Mucosa of descending colon (tissue), 3 donors: Measurements from ENCODE around the gene TRPT1. TPM values are rescaled to one million over a fixed set of nuclear protein-coding genes. Genes with fewer than 3 reads are reported as not detected.

ENCODE experiments used
- ATAC-seq: fragments of 200-7000 bp; cut with Tn5 transposase; one replicate; pipeline ENCODE4 v1.9.1; 2020; ENCODE audit warnings: mild to moderate bottlenecking, moderate library complexity
- DNase-seq, 3 donors: peaks; one replicate each; pipeline ENCODE4 v3.0.0-alpha.2; 2020
- H3K36me3 ChIP-seq: fragments of 200-600 bp; one replicate; pipeline ENCODE4 v1.8.0; 2021; ENCODE audit warnings: low read depth, mild to moderate bottlenecking
- H3K4me1 ChIP-seq: fragments of 200-600 bp; one replicate; pipeline ENCODE4 v1.8.0; 2021; ENCODE audit warnings: low read depth, mild to moderate bottlenecking
- H3K4me3 ChIP-seq: fragments of 200-600 bp; one replicate; pipeline ENCODE4 v1.8.0; 2021; ENCODE audit warnings: mild to moderate bottlenecking
- H3K9me3 ChIP-seq: fragments of 200-600 bp; one replicate; pipeline ENCODE4 v1.8.0; 2021; ENCODE audit warnings: mild to moderate bottlenecking
- CTCF ChIP-seq: fragments of 200-600 bp; IDR thresholded peaks from one replicate; pipeline ENCODE4 v1.8.0; 2022; ENCODE audit warnings: antibody characterized with exemption, mild to moderate bottlenecking
- intact Hi-C, 2 donors: fragments of 100-400 bp; cut with DNase I in 1 of 2; cut with micrococcal nuclease in 1 of 2; formaldehyde crosslinking; loops; one replicate each; pipeline versions ENCODE4 v1.11.0 to v1.11.1; 2022; cut with DNase I, micrococcal nuclease
- total RNA-seq, 3 donors: library from RNA; stranded (reverse); fragmentation: NEBNext Ultra II Directional in 2 of 3; extraction: Animal tissue kit (Norgen Biotek cat#: 25700) in 2 of 3; gene quantifications; one replicate each; pipeline versions ENCODE4 v1.2.1 to v1.2.4, GENCODE V29; 2021 to 2023
- donor health status: DM: no; HTN: no; CAD: no; lungs with moderate emphysema.
- donor health status: DM: no; HTN: no; CAD: no.
- donor health status: DM: no; HTN: yes; CAD: no.

TRPT1 gene
- total RNA-seq, 3 donors from 2014 or later, result 50.6 to 55.1 (median 53.1) TPM

GRCh38 chr11:64261556-64262080 is 35.6 kb upstream of the TRPT1 start:
- no peak for TF ChIP-seq CTCF

GRCh38 chr11:64260147-64260708 is 34.2 kb upstream of the TRPT1 start:
- no peak for ATAC-seq
- Histone ChIP-seq H3K4me1 (no peaks in the 10 kb centered on the region), H3K36me3 (peaks cover 3% of the 10 kb centered on the region), H3K9me3 (no peaks in the 10 kb centered on the region), H3K4me3 (no peak overlapping the region)
- intact Hi-C loops, result no loop called here
- no peak for DNase-seq
- TF ChIP-seq CTCF, result no peak

More at GRCh38 chr11:64261556-64262080, 35.6 kb upstream of the TRPT1 start:
- no peak for DNase-seq
- intact Hi-C loops, result no loop called here
- no peak for ATAC-seq
- Histone ChIP-seq H3K4me3 (no peak overlapping the region), H3K9me3 (no peaks in the 10 kb centered on the region), H3K36me3 (peaks cover 3% of the 10 kb centered on the region), H3K4me1 (no peaks in the 10 kb centered on the region)

GRCh38 chr11:64259533-64260067 is 33.6 kb upstream of the TRPT1 start:
- Histone ChIP-seq H3K36me3 (peaks cover 3% of the 10 kb centered on the region), H3K9me3 (no peaks in the 10 kb centered on the region), H3K4me3 (no peak overlapping the region), H3K4me1 (no peaks in the 10 kb centered on the region)
- ATAC-seq (no peak), DNase-seq (no peak)
- TF ChIP-seq CTCF, result no peak
- intact Hi-C loops, result no loop called here

- H3K4me3 ChIP-seq, result no peak overlapping the region
- DNase-seq (no peak), ATAC-seq (no peak)
- intact Hi-C loops, result no loop called here
- no peaks in the 10 kb centered on the region for H3K4me1 ChIP-seq
- H3K36me3 ChIP-seq, result peaks cover 3% of the 10 kb centered on the region
- H3K9me3 ChIP-seq, result no peaks in the 10 kb centered on the region
- no peak for TF ChIP-seq CTCF
Observed at GRCh38 chr11:64258946-64259532, 33.1 kb upstream of the TRPT1 start.

GRCh38 chr11:64258356-64258755 is 32.4 kb upstream of the TRPT1 start:
- DNase-seq, result no peak
- ATAC-seq, result no peak
- peaks cover 3% of the 10 kb centered on the region for H3K36me3 ChIP-seq
- H3K9me3 ChIP-seq, result no peaks in the 10 kb centered on the region
- no peak overlapping the region for H3K4me3 ChIP-seq
- no peak for TF ChIP-seq CTCF
- no peaks in the 10 kb centered on the region for H3K4me1 ChIP-seq
- intact Hi-C loops, result no loop called here
